Keratinocyte (primary cell): ENCODE results near the gene VKORC1L1. TPM values are rescaled to one million over a fixed set of nuclear protein-coding genes. Genes with fewer than 3 reads are reported as not detected.
"Not testable (repeated sequence)": the region's sequence is repeated elsewhere in the genome, so short reads cannot be mapped to it uniquely, and the experiment has no call there.

Source experiments
- DNase-seq: peaks from one replicate; pipeline ENCODE4 v3.0.0-alpha.2; 2011; ENCODE audit warnings: low read depth, missing footprints, low spot score
- FAIRE-seq: peaks from 2 replicates; lab custom pipeline; 2011; peaks lifted over from hg19 to GRCh38; lab: Jason Lieb, UNC
- H2AFZ ChIP-seq: 2 replicates; pipeline ENCODE4 v1.6.0; 2012; ENCODE audit warnings: low read length, control low read depth, inconsistent platforms; ENCODE audit not compliant: control insufficient read depth
- H3K27ac ChIP-seq: 2 replicates; pipeline ENCODE4 v1.5.1; 2011; ENCODE audit warnings: low read length; ENCODE audit not compliant: control insufficient read depth, insufficient read depth
- H3K27me3 ChIP-seq: 3 replicates; pipeline ENCODE4 v1.6.0; 2011; ENCODE audit warnings: low read length; ENCODE audit not compliant: control insufficient read depth, insufficient read depth; ENCODE audit errors: extremely low read depth
- H3K36me3 ChIP-seq, 2 experiments: 2 replicates in 1 of 2; 3 replicates in 1 of 2; pipeline ENCODE4 v1.5.1; 2011; ENCODE audit warnings: low read length in 2 of 2, mild to moderate bottlenecking in 1 of 2; ENCODE audit not compliant: control insufficient read depth in 2 of 2, insufficient read depth in 2 of 2; ENCODE audit errors: extremely low read depth in 1 of 2
- H3K4me1 ChIP-seq: 3 replicates; pipeline ENCODE4 v1.5.1; 2011; ENCODE audit warnings: low read length; ENCODE audit not compliant: control insufficient read depth, insufficient read depth; ENCODE audit errors: extremely low read depth
- H3K4me2 ChIP-seq: 3 replicates; pipeline ENCODE4 v1.6.0; 2011; ENCODE audit warnings: low read depth, low read length; ENCODE audit not compliant: control insufficient read depth, insufficient read depth; ENCODE audit errors: extremely low read depth
- H3K4me3 ChIP-seq, 3 experiments: fragments of 200-600 bp in 1 of 3; sonication (generic) in 1 of 3; 2 replicates in 2 of 3; 3 replicates in 1 of 3; pipeline ENCODE4 v1.5.1; 2011 to 2016; ENCODE audit warnings: low read length in 3 of 3, mild to moderate bottlenecking in 3 of 3, control low read depth in 2 of 3, inconsistent platforms in 1 of 3, low read depth in 1 of 3, mixed read lengths in 1 of 3, mixed run types in 1 of 3, moderate library complexity in 1 of 3; ENCODE audit not compliant: control insufficient read depth in 2 of 3, insufficient read depth in 2 of 3; ENCODE audit errors: extremely low read depth in 1 of 3
- H3K79me2 ChIP-seq: 2 replicates; pipeline ENCODE4 v1.6.0; 2012; ENCODE audit warnings: low read length; ENCODE audit not compliant: control insufficient read depth, insufficient read depth
- H3K9ac ChIP-seq: 3 replicates; pipeline ENCODE4 v1.6.0; 2011; ENCODE audit warnings: low read length; ENCODE audit not compliant: control insufficient read depth, insufficient read depth; ENCODE audit errors: extremely low read depth
- H3K9me1 ChIP-seq: 3 replicates; pipeline ENCODE4 v1.6.0; 2011; ENCODE audit warnings: low read length; ENCODE audit not compliant: control insufficient read depth, insufficient read depth; ENCODE audit errors: extremely low read depth
- H3K9me3 ChIP-seq: 2 replicates; pipeline ENCODE4 v1.5.1; 2012; ENCODE audit warnings: low read depth, low read length; ENCODE audit not compliant: control insufficient read depth
- H4K20me1 ChIP-seq: 3 replicates; pipeline ENCODE4 v1.6.0; 2011; ENCODE audit warnings: low read length; ENCODE audit not compliant: control insufficient read depth, insufficient read depth; ENCODE audit errors: extremely low read depth
- EZH2 ChIP-seq: IDR thresholded peaks from one replicate; pipeline ENCODE4 v1.6.1; 2012; ENCODE audit warnings: inconsistent platforms, mild to moderate bottlenecking, low read length, moderate library complexity
- dilution Hi-C: fragments of 300-500 bp; cut with MboI; formaldehyde crosslinking; loops from one replicate; pipeline ENCODE4 v1.7.0; 2020; ENCODE audit warnings: low sequenced_read_pairs; ENCODE audit not compliant: extremely low pct_ligation_motif_present
- polyA plus RNA-seq, 5 experiments: library from polyadenylated mRNA; depleted of rRNA in 3 of 5; stranded (reverse) in 3 of 5; stranded (forward) in 1 of 5; unstranded in 1 of 5; fragments of >200 nt; gene quantifications; 1 replicate in 1 of 5; 2 replicates in 3 of 5; 3 replicates in 1 of 5; pipeline versions ENCODE4 v1.2.1 to v1.2.3, GENCODE V29; 2011 to 2012; ENCODE audit warnings: missing spikeins in 2 of 5, low read depth in 1 of 5, low replicate concordance in 1 of 5
- small RNA-seq, 3 experiments: library from RNA; depleted of rRNA; stranded (forward); fragments of <200 nt; gene quantifications; one replicate each; pipeline ENCODE3, GENCODE V24; 2012; ENCODE audit warnings: low read depth in 3 of 3, low replicate concordance in 1 of 3; ENCODE audit not compliant: insufficient read length in 3 of 3
- TF ChIP-seq, protein P1 (sequence below), 3 experiments: IDR thresholded peaks in 1 of 3; conservative IDR thresholded peaks in 1 of 3; optimal IDR thresholded peaks in 1 of 3; 2 replicates in 2 of 3; 3 replicates in 1 of 3; pipeline versions ENCODE3 to v1.5.1; 2011; ENCODE audit warnings: low read length in 3 of 3, mild to moderate bottlenecking in 3 of 3, moderate library complexity in 2 of 3, control low read depth in 1 of 3, inconsistent platforms in 1 of 3; ENCODE audit not compliant: insufficient read depth in 2 of 3; ENCODE audit errors: extremely low read depth in 1 of 3

VKORC1L1 gene
- polyA plus RNA-seq, 1 donor (not counting 4 experiments of a cell fraction or from before 2014, with no cell fraction given) = 19.4 TPM

DNA sequence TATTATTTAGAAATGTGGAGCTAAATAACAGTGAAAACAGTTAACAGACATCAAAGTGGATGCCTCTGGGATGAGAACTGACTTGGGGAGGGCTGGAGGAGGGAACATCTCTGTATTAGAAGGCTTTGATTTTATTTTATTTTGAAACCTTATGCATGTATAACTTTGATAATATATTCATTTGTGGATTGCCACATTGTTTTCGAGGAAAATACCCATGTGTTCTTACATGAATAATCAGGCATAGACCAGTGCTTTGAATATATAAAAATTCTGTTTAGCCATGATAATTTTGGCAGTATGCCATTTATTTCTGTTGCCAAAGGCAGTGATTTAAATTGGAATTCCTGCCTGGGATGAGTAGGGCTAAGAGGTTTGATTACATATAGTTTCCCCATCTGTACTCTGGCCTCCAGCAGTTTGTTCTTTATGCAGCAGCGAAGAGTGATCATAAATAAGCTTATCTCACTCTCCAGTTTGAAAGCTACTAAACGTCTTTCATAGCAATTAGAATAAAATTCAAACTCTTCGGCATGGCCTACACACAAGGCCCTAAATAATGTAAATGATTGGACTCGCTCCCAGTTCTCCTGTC, 128.0 kb downstream of the VKORC1L1 start:
- H3K4me2 ChIP-seq, H3K4me3 ChIP-seq, H3K9me3 ChIP-seq, H3K9ac ChIP-seq, DNase-seq, H3K27me3 ChIP-seq, dilution Hi-C loops, H2AFZ ChIP-seq, H3K9me1 ChIP-seq, H3K36me3 ChIP-seq, H3K4me1 ChIP-seq, H3K27ac ChIP-seq, H4K20me1 ChIP-seq, H3K79me2 ChIP-seq: not testable (repeated sequence)
- FAIRE-seq = peak; percentile 41

DNA sequence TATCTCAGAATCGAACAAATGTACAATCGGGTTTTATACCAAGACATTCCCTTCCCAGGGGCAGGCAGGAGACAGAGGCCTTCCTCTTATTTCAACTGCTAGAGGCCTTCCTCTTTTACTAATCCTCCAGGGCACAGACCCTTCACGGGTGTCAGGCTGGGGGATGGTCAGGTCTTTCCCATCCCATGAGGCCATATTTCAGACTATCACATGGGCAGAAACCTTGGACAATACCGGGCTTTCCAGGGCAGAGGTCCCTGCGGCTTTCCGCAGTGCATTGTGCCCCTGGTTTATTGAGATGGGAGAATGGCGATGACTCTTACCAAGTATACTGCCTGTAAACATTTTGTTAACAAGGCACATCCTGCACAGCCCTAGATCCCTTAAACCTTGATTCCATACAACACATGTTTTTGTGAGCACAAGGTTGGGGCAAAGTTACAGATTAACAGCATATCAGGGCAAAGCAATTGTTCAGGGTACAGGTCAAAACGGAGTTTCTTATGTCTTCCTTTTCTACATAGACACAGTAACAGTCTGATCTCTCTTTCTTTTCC, 132.3 kb downstream of the VKORC1L1 start:
- H3K27ac ChIP-seq, FAIRE-seq, H3K27me3 ChIP-seq, DNase-seq, H3K9me3 ChIP-seq, H3K9ac ChIP-seq, H3K79me2 ChIP-seq, H3K9me1 ChIP-seq, H3K4me2 ChIP-seq, H3K4me1 ChIP-seq, H4K20me1 ChIP-seq, H3K4me3 ChIP-seq, H2AFZ ChIP-seq, dilution Hi-C loops, H3K36me3 ChIP-seq: not testable (repeated sequence)

DNA sequence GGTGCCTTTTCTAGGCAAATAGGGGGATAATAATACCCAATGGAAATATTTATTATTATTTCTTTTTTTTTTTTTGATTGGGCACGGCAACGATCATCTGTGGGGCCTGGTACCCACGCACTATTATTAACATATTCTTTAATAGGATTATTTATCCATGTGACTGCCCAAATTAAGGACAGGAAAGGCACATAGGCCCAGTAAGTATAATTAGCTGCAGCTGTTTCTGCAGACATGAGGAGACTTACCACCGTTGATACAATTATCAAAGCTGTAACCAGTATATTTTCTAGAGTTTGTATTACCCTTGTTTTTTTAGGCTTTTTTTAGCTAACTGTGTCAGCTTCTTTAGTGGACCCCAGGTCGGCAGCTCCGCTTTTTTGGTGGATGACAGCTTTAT, 134.4 kb downstream of the VKORC1L1 start:
- Histone ChIP-seq H3K9me1 (no peaks in the 10 kb centered on the region), H4K20me1 (no peaks in the 10 kb centered on the region), H3K36me3 (no peaks in the 10 kb centered on the region), H3K27me3 (no peaks in the 10 kb centered on the region), H3K79me2 (no peaks in the 10 kb centered on the region), H3K27ac (no peak overlapping the region), H3K4me3 (no peak overlapping the region), H3K9me3 (no peaks in the 10 kb centered on the region), H3K4me2 (no peak overlapping the region), H3K4me1 (no peaks in the 10 kb centered on the region), H2AFZ (no peak overlapping the region), H3K9ac (no peak overlapping the region)
- DNase-seq (no peak), FAIRE-seq (no peak)
- dilution Hi-C loops = no loop called here
- no peak for TF ChIP-seq EZH2
- TF ChIP-seq, protein P1, sequence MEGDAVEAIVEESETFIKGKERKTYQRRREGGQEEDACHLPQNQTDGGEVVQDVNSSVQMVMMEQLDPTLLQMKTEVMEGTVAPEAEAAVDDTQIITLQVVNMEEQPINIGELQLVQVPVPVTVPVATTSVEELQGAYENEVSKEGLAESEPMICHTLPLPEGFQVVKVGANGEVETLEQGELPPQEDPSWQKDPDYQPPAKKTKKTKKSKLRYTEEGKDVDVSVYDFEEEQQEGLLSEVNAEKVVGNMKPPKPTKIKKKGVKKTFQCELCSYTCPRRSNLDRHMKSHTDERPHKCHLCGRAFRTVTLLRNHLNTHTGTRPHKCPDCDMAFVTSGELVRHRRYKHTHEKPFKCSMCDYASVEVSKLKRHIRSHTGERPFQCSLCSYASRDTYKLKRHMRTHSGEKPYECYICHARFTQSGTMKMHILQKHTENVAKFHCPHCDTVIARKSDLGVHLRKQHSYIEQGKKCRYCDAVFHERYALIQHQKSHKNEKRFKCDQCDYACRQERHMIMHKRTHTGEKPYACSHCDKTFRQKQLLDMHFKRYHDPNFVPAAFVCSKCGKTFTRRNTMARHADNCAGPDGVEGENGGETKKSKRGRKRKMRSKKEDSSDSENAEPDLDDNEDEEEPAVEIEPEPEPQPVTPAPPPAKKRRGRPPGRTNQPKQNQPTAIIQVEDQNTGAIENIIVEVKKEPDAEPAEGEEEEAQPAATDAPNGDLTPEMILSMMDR (optimal IDR thresholded peaks at IDR 0.05 in 1 of 3, IDR thresholded peaks at IDR 0.05 in 1 of 3, conservative IDR thresholded peaks at IDR 0.05 in 1 of 3; ENCODE audit: extremely low read depth in 1 of 3, insufficient read depth in 2 of 3, low read length in 3 of 3) = no peak

Small RNA genes lying within 50 kb of the gene (small RNA-seq; reads per million reads assigned to genes)
- gene AC073261.1 = 0 reads per million in 3 experiments
- 0 reads per million in 3 experiments for gene RNU6-973P

Other genes with a start within 250 kb of the VKORC1L1 start
- 9.4 to 19.9 TPM (median 13.3 TPM) in 3 replicates for gene GUSB, start 109.1 kb downstream of the VKORC1L1 start, polyA plus RNA-seq
- gene ASL, start 202.7 kb downstream of the VKORC1L1 start, polyA plus RNA-seq = 24.4 to 34.8 TPM (median 27.8 TPM) in 3 replicates
- 23.6 to 41.6 TPM (median 25.4 TPM) in 3 replicates for gene CRCP, start 241.8 kb downstream of the VKORC1L1 start, polyA plus RNA-seq